Measurements from ENCODE around the gene YTHDC1. TPM values are rescaled to one million over a fixed set of nuclear protein-coding genes. Genes with fewer than 3 reads are reported as not detected.

The YTHDC1 gene
- total and polyA plus RNA-seq, 2 of the 13 experiments (the other 11 are each of a cell fraction or from before 2014, with no cell fraction given) = 37.3 to 56.8 TPM

GRCh38 chr4:68316193-68316969 lies 33.5 kb downstream of the YTHDC1 start:
- H3K79me2 ChIP-seq (ENCODE audit: insufficient read depth, low read length) = no peaks in the 10 kb centered on the region
- H3K27me3 ChIP-seq (ENCODE audit: control insufficient read depth in 1 of 2, insufficient read depth in 2 of 2, low read length in 2 of 2) = no peaks in the 10 kb centered on the region
- no peaks in the 10 kb centered on the region for H4K20me1 ChIP-seq (ENCODE audit: insufficient read depth, low read length)
- ChIA-PET CTCF (ENCODE audit: low intra/inter-chr PET ratio, low total read pairs) (no interaction called here), POLR2A (no interaction called here)
- no peaks in the 10 kb centered on the region for H3K9me3 ChIP-seq (ENCODE audit: low read length)
- TF ChIP-seq KLF9 (CRISPR knock-in tag; IDR thresholded peaks at IDR 0.05; ENCODE audit: low read depth) (no peak), HIC2 (CRISPR knock-in tag; IDR thresholded peaks at IDR 0.05; ENCODE audit: low read depth) (no peak), TARDBP (CRISPR knock-in tag; IDR thresholded peaks at IDR 0.05) (no peak), THAP11 (CRISPR knock-in tag; IDR thresholded peaks at IDR 0.05) (no peak), ETS1 (CRISPR knock-in tag; IDR thresholded peaks at IDR 0.05) (no peak), ZNF761 (CRISPR knock-in tag; conservative IDR thresholded peaks at IDR 0.05) (no peak), DR1 (CRISPR knock-in tag; IDR thresholded peaks at IDR 0.05) (no peak), PCBP2 (optimal IDR thresholded peaks at IDR 0.05; ENCODE audit: low read depth, low read length, poor library complexity, severe bottlenecking) (no peak), THRA (CRISPR knock-in tag; IDR thresholded peaks at IDR 0.05; ENCODE audit: borderline replicate concordance) (no peak), HNF4G (IDR thresholded peaks at IDR 0.05; ENCODE audit: borderline replicate concordance, low read depth, low read length) (no peak), HNF4G (CRISPR knock-in tag; IDR thresholded peaks at IDR 0.05; ENCODE audit: borderline replicate concordance, low read depth) (no peak), ZNF296 (CRISPR knock-in tag; conservative IDR thresholded peaks at IDR 0.05) (no peak), ZKSCAN5 (CRISPR knock-in tag; IDR thresholded peaks at IDR 0.05) (no peak), SSRP1 (CRISPR knock-in tag; IDR thresholded peaks at IDR 0.05) (no peak), PHF5A (CRISPR knock-in tag; IDR thresholded peaks at IDR 0.05; ENCODE audit: low read depth, unreplicated experiment) (no peak), STAG1 (CRISPR knock-in tag; IDR thresholded peaks at IDR 0.05) (no peak), ZNF33A (CRISPR knock-in tag; IDR thresholded peaks at IDR 0.05; ENCODE audit: borderline replicate concordance) (no peak), CCDC6 (CRISPR knock-in tag; IDR thresholded peaks at IDR 0.05) (no peak), MLLT10 (CRISPR knock-in tag; IDR thresholded peaks at IDR 0.05) (no peak), ZNF432 (CRISPR knock-in tag; IDR thresholded peaks at IDR 0.05; ENCODE audit: borderline replicate concordance) (no peak), ZNF546 (CRISPR knock-in tag; conservative IDR thresholded peaks at IDR 0.05) (no peak)
- 86% methylated on average over 5 of the region's 5 CpGs for WGBS (ENCODE audit: low lambda C conversion rate)
- no peak overlapping the region for H3K9ac ChIP-seq (ENCODE audit: insufficient read depth, low read depth, low read length)
- intact Hi-C loops (cut with micrococcal nuclease; ENCODE audit: unreplicated experiment) (no loop called here), in situ Hi-C loops (cut with HindIII; ENCODE audit: extremely low pct_ligation_motif_present, low pct_unique_long_range_greater_than_20kb) (no loop called here)
- no peak for FAIRE-seq
- no peak overlapping the region for H3K4me2 ChIP-seq (ENCODE audit: low read depth, low read length)
- peaks cover 16 to 49% of the 10 kb centered on the region in 2 experiments for H3K36me3 ChIP-seq (replicated peaks in 1 of 2; ENCODE audit: control insufficient read depth in 1 of 2, insufficient read depth in 2 of 2, low read length in 2 of 2)
- H2AFZ ChIP-seq (ENCODE audit: low read length) = no peak overlapping the region
- no peaks in the 10 kb centered on the region for H3K4me1 ChIP-seq (ENCODE audit: insufficient read depth, low read length)
- DNase-seq (ENCODE audit: low spot score) = no peak
- H3K27ac ChIP-seq (ENCODE audit: extremely low read length, insufficient read depth, low read length) = no peak overlapping the region
- no TSS peak for BruUV-seq (replicated peaks)
- no peak overlapping the region for H3K4me3 ChIP-seq (replicated peaks in 1 of 3; ENCODE audit: insufficient read depth in 1 of 3, low read depth in 2 of 3, low read length in 3 of 3)
- ATAC-seq = no peak
